Erythroblast (primary cell): ENCODE data around the gene MTCL1.

Source experiments
- DNase-seq, 2 experiments: peaks; one replicate each; lab custom pipeline; 2025; lab: John Stamatoyannopoulos, UW
- GATA1 ChIP-seq: IDR thresholded peaks from 2 replicates; pipeline ENCODE4 v1.6.1; 2011; ENCODE audit warnings: low read depth, mild to moderate bottlenecking, control low read depth, low read length, moderate library complexity
- POLR2A ChIP-seq: IDR thresholded peaks from 2 replicates; pipeline ENCODE4 v1.6.1; 2011; ENCODE audit warnings: mild to moderate bottlenecking, low read length

The MTCL1 gene

DNA sequence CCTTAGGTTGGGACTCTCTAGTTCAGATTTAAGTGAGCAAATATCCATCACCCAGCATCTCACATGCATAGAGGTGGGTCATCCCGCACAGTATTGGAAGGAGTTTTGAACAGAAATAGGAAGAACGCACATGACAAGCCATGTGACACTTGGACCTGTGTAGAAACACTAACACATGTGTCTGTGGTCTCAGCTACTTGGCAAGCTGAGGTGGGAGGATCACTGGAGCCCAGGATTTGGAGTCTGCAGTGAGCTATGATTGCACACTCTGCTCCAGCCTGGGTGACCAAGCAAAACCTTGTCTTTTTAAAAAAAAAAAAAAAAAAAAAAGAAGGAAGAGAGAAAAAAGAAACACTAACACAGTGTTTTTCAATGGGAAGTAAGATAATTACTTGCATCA is 5.4 kb upstream of the MTCL1 start:
- TF ChIP-seq POLR2A (no peak), GATA1 (no peak)
- DNase-seq, result no peak

DNA sequence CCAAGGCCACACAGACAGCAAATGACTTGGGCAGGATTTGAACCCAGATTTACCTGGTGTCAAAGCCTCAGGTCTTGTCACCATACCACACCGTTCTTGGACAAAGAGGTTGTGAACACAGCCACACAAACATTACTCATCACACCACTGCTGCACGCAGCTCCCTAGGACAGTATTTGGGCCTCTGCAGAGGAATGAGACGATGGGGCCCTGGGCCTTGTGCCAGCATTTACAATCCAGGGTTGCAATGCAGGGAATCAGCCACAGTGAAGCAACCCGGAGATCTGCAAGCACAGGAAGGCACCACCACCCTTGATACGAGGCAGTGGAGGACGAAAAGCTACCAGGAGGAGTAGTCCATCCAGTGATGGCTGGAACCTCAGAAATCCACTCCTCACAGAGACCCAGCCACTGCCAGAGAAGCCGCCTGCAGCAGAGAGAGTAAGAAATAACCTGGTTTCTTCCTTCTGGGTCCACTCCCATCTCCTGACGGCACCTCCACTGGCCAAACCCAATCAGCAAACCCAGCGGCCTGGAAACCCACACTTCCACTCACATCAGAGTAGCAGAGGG is 3.7 kb upstream of the MTCL1 start:
- no peak for TF ChIP-seq POLR2A
- TF ChIP-seq GATA1, result no peak
- no peak for DNase-seq

- DNase-seq, result no peak
- TF ChIP-seq POLR2A (no peak), GATA1 (no peak)
Observed at GRCh38 chr18:8702668-8703067, 2.7 kb upstream of the MTCL1 start.

- TF ChIP-seq GATA1 (no peak), POLR2A (no peak)
- peak in 1 of 2 experiments; percentile 28 for DNase-seq
Observed at GRCh38 chr18:8703092-8703709, 2.2 kb upstream of the MTCL1 start.

DNA sequence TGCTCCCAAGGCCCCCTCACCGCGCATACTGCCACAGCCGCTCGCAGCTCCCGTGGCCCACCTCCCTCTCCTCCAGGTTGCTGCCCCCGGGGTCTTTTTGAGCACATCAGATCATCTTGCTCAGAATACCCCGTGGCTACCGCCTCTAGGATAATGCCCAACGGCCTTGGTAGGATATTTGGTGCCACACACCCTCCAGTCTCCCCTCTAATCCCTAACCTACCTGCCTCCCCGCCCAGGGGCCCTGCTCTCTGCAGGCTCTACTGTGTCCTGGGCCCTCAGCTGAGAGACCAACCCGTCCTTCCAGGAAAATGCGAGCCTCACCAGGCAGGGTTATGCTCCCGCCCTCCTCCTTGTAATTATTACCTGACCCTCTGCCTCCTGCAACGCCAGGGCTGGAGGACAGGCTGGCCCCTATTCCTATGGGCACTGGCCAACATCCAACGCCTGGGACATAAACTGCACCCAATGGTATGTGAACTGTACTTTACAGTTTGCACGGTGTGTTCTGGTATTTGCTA is 1.5 kb upstream of the MTCL1 start:
- TF ChIP-seq GATA1 (no peak), POLR2A (no peak)
- DNase-seq, result no peak

- peak; percentile 91 to 95 for DNase-seq
- TF ChIP-seq GATA1 (no peak), POLR2A (no peak)
Observed at GRCh38 chr18:8704361-8705237, 757 bp upstream of the MTCL1 start.

DNA sequence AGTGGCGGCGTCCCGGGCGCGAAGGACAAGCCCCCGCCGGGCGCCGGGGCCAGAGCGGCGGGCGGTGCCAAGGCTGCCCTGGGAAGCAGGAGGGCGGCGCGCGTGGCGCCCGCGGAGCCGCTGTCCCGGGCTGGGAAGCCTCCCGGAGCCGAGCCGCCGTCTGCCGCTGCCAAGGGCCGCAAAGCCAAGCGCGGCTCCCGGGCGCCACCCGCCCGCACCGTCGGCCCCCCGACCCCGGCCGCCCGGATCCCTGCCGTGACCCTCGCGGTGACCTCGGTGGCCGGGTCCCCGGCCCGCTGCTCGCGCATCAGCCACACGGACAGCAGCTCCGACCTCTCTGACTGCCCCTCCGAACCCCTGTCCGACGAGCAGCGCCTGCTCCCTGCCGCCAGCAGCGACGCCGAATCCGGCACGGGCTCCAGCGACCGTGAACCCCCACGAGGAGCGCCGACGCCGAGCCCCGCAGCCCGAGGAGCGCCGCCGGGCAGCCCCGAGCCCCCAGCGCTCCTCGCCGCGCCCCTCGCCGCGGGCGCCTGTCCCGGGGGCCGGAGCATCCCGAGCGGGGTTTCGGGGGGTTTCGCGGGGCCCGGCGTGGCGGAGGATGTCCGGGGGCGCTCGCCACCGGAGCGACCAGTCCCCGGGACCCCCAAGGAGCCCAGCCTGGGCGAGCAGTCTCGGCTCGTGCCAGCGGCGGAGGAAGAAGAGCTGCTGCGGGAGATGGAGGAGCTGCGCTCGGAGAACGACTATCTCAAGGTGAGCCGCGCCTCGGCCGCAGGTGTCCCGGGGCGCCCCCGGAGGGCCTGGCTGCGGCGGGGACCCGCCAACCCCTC is 820 bp downstream of the MTCL1 start:
- TF ChIP-seq GATA1 (no peak), POLR2A (no peak)
- peak; percentile 45 to 58 for DNase-seq

- DNase-seq, result peak; percentile 31 to 42
- TF ChIP-seq POLR2A (no peak), GATA1 (no peak)
Observed at GRCh38 chr18:8706791-8707555, 1.6 kb downstream of the MTCL1 start.

GRCh38 chr18:8707556-8708300 is 2.4 kb downstream of the MTCL1 start:
- no peak for TF ChIP-seq GATA1
- TF ChIP-seq POLR2A, result no peak
- peak in 1 of 2 experiments; percentile 39 for DNase-seq

DNA sequence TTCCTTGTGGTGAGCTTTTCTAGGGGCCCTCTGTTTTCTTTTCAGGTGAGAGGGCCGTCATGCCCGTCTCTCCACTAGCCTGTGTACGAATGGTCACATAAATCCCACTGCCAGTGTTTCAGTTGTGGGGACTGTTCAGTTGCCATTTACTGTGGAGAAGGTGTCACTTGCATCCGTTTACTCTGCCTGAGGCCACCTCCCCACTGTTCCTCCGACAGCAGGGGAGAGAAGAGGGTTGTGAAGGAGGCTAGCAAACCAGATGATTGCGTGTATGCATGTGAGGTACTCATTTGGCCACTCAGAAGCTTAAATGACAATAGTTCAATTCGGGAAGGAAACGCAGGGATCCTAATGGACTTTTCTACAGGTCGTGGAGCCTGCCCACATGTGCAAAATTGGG is 3.3 kb downstream of the MTCL1 start:
- TF ChIP-seq POLR2A (no peak), GATA1 (no peak)
- no peak for DNase-seq

GRCh38 chr18:8709248-8710059 is 4.1 kb downstream of the MTCL1 start:
- no peak for TF ChIP-seq GATA1
- TF ChIP-seq POLR2A, result no peak
- DNase-seq, result no peak
